Panc1 (cell line): ENCODE results near the gene TRIM45. TPM values are rescaled to one million over a fixed set of nuclear protein-coding genes. Genes with fewer than 3 reads are reported as not detected.

Source experiments
- ATAC-seq: fragments of 200-7000 bp; cut with Tn5 transposase; 2 replicates; pipeline ENCODE4 v1.9.1; 2020; ENCODE audit warnings: mild to moderate bottlenecking, moderate library complexity
- BruUV-seq: library from RNA; stranded (reverse); fragments of 400-500 nt; replicated peaks from 2 replicates; lab custom pipeline; 2021; lab: Mats Ljungman, UMichigan
- CTCF ChIA-PET: fragments of 300-600 bp; sonication (Branson Sonifier 250); formaldehyde crosslinking; loops from one replicate; lab custom pipeline; 2022; ENCODE audit warnings: antibody characterized with exemption; lab: Charles Lee
- POLR2A ChIA-PET: fragments of 300-600 bp; sonication (Branson Sonifier 250); formaldehyde crosslinking; loops from one replicate; lab custom pipeline; 2022; ENCODE audit warnings: antibody characterized with exemption; lab: Charles Lee
- DNase-seq: peaks from one replicate; pipeline ENCODE4 v3.0.0-alpha.2; 2010; ENCODE audit warnings: low read depth, low spot score
- H3K27ac ChIP-seq: 2 replicates; pipeline ENCODE4 v1.5.1; 2011; ENCODE audit warnings: mild to moderate bottlenecking, low read length, inconsistent platforms
- H3K27me3 ChIP-seq: fragments of 200-500 bp; sonication (Bioruptor generic); 2 replicates; pipeline ENCODE4 v1.6.0; 2014; ENCODE audit warnings: low read length, inconsistent platforms; ENCODE audit not compliant: control insufficient read depth, insufficient read depth
- H3K36me3 ChIP-seq: fragments of 200-500 bp; sonication (Bioruptor generic); 2 replicates; pipeline ENCODE4 v1.5.1; 2014; ENCODE audit warnings: inconsistent platforms, mild to moderate bottlenecking, low read length, moderate library complexity; ENCODE audit not compliant: control insufficient read depth, insufficient read depth
- H3K4me1 ChIP-seq: 2 replicates; pipeline ENCODE4 v1.5.1; 2011; ENCODE audit warnings: inconsistent platforms, mild to moderate bottlenecking, low read length, moderate library complexity; ENCODE audit not compliant: control insufficient read depth, insufficient read depth
- H3K4me3 ChIP-seq, 2 experiments: 2 replicates each; pipeline ENCODE4 v1.5.1; 2011 to 2012; ENCODE audit warnings: low read depth in 2 of 2, low read length in 2 of 2, mild to moderate bottlenecking in 2 of 2, inconsistent platforms in 1 of 2, moderate library complexity in 1 of 2
- H3K9me3 ChIP-seq: fragments of 200-500 bp; sonication (Bioruptor generic); 2 replicates; pipeline ENCODE4 v1.5.1; 2014; ENCODE audit warnings: low read depth, mild to moderate bottlenecking, inconsistent platforms, low read length, moderate library complexity; ENCODE audit not compliant: control insufficient read depth, insufficient read depth
- POLR2AphosphoS5 ChIP-seq: IDR thresholded peaks from 2 replicates; pipeline ENCODE4 v1.6.1; 2012; ENCODE audit warnings: mild to moderate bottlenecking, low read depth, low read length, moderate library complexity
- SIN3A ChIP-seq: IDR thresholded peaks from 2 replicates; pipeline ENCODE4 v1.6.1; 2012; ENCODE audit warnings: low read depth, mild to moderate bottlenecking, low read length, moderate library complexity, borderline replicate concordance; ENCODE audit not compliant: insufficient read depth
- TCF7L2 ChIP-seq: IDR thresholded peaks from 2 replicates; pipeline ENCODE4 v1.6.1; 2011; ENCODE audit warnings: mild to moderate bottlenecking, low read depth, low read length, inconsistent platforms
- in situ Hi-C: cut with HindIII; loops from 2 replicates; pipeline ENCODE4 v1.10.0; 2016; ENCODE audit warnings: low sequenced_read_pairs, low pct_unique_long_range_greater_than_20kb
- intact Hi-C: fragments of 100-400 bp; cut with micrococcal nuclease; formaldehyde crosslinking; loops from one replicate; pipeline ENCODE4 v1.10.0; 2022; ENCODE audit not compliant: unreplicated experiment
- total RNA-seq: library from RNA; stranded (reverse); gene quantifications from one replicate; pipeline ENCODE4 v1.2.1, GENCODE V29; 2021; ENCODE audit not compliant: unreplicated experiment
- TF ChIP-seq, protein P1 (sequence below): fragments of 450-650 bp; IDR thresholded peaks from 2 replicates; pipeline ENCODE4 v1.5.1; 2017; ENCODE audit warnings: mild to moderate bottlenecking
- TF ChIP-seq, protein P2 (sequence below), 2 experiments: IDR thresholded peaks; 2 replicates each; pipeline ENCODE4 v1.6.1; 2011 to 2012; ENCODE audit warnings: low read depth in 2 of 2, control low read depth in 1 of 2, low read length in 1 of 2, mild to moderate bottlenecking in 1 of 2, moderate library complexity in 1 of 2; ENCODE audit not compliant: insufficient read depth in 1 of 2

The TRIM45 gene
- total RNA-seq, 1 experiment from 2014 or later: 4.7 TPM

DNA sequence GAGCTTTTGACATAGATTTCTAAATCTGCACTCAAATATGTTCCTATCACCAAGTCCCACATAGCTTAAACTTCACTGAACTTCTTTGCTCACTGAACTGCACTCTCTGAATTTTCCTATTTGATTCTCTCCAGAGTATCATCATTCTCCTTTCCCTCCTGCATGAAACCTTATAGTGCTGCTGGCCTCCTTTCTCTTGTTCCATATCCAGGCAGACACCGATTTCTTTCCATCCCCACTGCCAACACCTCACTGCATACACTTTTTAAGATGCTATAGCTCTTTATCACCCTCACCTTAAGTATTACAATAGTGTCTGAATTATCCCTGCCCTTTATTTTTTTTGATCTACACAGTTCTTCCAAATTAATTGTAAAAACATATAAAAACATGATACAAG is 3.1 kb upstream of the TRIM45 start:
- CTCF ChIA-PET: no interaction called here

DNA sequence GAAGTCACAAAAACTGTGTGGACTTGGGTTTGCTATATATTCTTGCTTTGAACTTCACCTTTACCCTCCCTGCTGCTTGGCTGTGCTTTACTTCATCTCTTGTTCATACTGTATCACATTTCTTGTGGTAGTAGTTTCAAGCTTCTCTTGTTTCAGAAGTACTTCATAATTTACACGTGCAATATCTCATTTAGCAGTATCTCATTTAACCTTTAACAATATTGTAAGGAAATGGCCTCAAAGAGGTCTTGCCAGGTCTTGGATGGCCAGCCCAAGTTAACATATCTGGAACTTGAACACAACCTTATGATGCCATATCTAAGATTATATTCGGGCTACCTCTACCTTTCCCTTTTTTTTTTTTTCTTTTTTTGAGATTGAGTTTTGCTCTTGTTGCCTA is 1.7 kb upstream of the TRIM45 start:
- in situ Hi-C loops (no loop called here), intact Hi-C loops (no loop called here)
- no peak for TF ChIP-seq POLR2AphosphoS5
- TF ChIP-seq TCF7L2: no peak
- TF ChIP-seq, protein P1, sequence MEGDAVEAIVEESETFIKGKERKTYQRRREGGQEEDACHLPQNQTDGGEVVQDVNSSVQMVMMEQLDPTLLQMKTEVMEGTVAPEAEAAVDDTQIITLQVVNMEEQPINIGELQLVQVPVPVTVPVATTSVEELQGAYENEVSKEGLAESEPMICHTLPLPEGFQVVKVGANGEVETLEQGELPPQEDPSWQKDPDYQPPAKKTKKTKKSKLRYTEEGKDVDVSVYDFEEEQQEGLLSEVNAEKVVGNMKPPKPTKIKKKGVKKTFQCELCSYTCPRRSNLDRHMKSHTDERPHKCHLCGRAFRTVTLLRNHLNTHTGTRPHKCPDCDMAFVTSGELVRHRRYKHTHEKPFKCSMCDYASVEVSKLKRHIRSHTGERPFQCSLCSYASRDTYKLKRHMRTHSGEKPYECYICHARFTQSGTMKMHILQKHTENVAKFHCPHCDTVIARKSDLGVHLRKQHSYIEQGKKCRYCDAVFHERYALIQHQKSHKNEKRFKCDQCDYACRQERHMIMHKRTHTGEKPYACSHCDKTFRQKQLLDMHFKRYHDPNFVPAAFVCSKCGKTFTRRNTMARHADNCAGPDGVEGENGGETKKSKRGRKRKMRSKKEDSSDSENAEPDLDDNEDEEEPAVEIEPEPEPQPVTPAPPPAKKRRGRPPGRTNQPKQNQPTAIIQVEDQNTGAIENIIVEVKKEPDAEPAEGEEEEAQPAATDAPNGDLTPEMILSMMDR: no peak
- no peak for TF ChIP-seq SIN3A
- TF ChIP-seq, protein P2, sequence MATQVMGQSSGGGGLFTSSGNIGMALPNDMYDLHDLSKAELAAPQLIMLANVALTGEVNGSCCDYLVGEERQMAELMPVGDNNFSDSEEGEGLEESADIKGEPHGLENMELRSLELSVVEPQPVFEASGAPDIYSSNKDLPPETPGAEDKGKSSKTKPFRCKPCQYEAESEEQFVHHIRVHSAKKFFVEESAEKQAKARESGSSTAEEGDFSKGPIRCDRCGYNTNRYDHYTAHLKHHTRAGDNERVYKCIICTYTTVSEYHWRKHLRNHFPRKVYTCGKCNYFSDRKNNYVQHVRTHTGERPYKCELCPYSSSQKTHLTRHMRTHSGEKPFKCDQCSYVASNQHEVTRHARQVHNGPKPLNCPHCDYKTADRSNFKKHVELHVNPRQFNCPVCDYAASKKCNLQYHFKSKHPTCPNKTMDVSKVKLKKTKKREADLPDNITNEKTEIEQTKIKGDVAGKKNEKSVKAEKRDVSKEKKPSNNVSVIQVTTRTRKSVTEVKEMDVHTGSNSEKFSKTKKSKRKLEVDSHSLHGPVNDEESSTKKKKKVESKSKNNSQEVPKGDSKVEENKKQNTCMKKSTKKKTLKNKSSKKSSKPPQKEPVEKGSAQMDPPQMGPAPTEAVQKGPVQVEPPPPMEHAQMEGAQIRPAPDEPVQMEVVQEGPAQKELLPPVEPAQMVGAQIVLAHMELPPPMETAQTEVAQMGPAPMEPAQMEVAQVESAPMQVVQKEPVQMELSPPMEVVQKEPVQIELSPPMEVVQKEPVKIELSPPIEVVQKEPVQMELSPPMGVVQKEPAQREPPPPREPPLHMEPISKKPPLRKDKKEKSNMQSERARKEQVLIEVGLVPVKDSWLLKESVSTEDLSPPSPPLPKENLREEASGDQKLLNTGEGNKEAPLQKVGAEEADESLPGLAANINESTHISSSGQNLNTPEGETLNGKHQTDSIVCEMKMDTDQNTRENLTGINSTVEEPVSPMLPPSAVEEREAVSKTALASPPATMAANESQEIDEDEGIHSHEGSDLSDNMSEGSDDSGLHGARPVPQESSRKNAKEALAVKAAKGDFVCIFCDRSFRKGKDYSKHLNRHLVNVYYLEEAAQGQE (IDR thresholded peaks at IDR 0.05; ENCODE audit: insufficient read depth in 1 of 2, low read depth in 2 of 2, low read length in 1 of 2): no peak

More for the DNA sequence above, 3.1 kb upstream of the TRIM45 start:
- TF ChIP-seq, protein P1: no peak
- TF ChIP-seq TCF7L2 (no peak), POLR2AphosphoS5 (no peak), SIN3A (no peak)
- TF ChIP-seq, protein P2 (IDR thresholded peaks at IDR 0.05; ENCODE audit: insufficient read depth in 1 of 2, low read depth in 2 of 2, low read length in 1 of 2): no peak
- Histone ChIP-seq H3K9me3 (no peaks in the 10 kb centered on the region), H3K27ac (no peak overlapping the region), H3K36me3 (no peaks in the 10 kb centered on the region), H3K4me3 (no peak overlapping the region), H3K4me1 (no peaks in the 10 kb centered on the region), H3K27me3 (peaks cover 2% of the 10 kb centered on the region; the same call in 1 of the 2 replicates)
- BruUV-seq: no TSS peak
- POLR2A ChIA-PET: no interaction called here
- ATAC-seq: no peak
- in situ Hi-C loops (no loop called here), intact Hi-C loops (loop anchor here (5.0 kb wide), 1 partner anchor 158 kb away; no protein-coding TSS in a partner anchor)
- DNase-seq: no peak

More for the DNA sequence above, 1.7 kb upstream of the TRIM45 start:
- ChIA-PET POLR2A (no interaction called here), CTCF (interaction anchor here (0.8 kb wide), 1 partner anchor 672 kb away, joined by 4 read pairs; no protein-coding TSS in a partner anchor)
- peaks cover 2% of the 10 kb centered on the region; the same call in 1 of the 2 replicates for H3K27me3 ChIP-seq
- DNase-seq: no peak
- BruUV-seq: no TSS peak
- H3K36me3 ChIP-seq: no peaks in the 10 kb centered on the region
- no peak for ATAC-seq
- no peak overlapping the region for H3K27ac ChIP-seq
- H3K9me3 ChIP-seq: no peaks in the 10 kb centered on the region
- no peaks in the 10 kb centered on the region for H3K4me1 ChIP-seq
- no peak overlapping the region for H3K4me3 ChIP-seq
